Uterus (tissue), 4 donors: ENCODE measurements around the gene FUS. TPM values are rescaled to one million over a fixed set of nuclear protein-coding genes. Genes with fewer than 3 reads are reported as not detected.

Source experiments
- DNase-seq, 2 donors: peaks; one replicate each; pipeline ENCODE4 v3.0.0-alpha.2; 2019 to 2020
- H3K27ac ChIP-seq, 2 donors: fragments of 200-600 bp; sonication (generic); 1 replicate in 1 of 2; 2 replicates in 1 of 2; pipeline ENCODE4 v1.5.1; 2016 to 2018
- H3K27me3 ChIP-seq, 2 donors: fragments of 200-600 bp; sonication (generic); one replicate each; pipeline ENCODE4 v1.5.1; 2018 to 2019; ENCODE audit warnings: control low read depth in 1 of 2
- H3K36me3 ChIP-seq, 2 donors: fragments of 200-600 bp; sonication (generic); one replicate each; pipeline ENCODE4 v1.5.1; 2019; ENCODE audit warnings: control low read depth in 1 of 2
- H3K4me1 ChIP-seq, 2 donors: fragments of 200-600 bp; sonication (generic); one replicate each; pipeline ENCODE4 v1.5.1; 2018 to 2019; ENCODE audit warnings: control low read depth in 1 of 2
- H3K4me3 ChIP-seq, 2 donors: fragments of 200-600 bp; sonication (generic); 1 replicate in 1 of 2; 2 replicates in 1 of 2; pipeline ENCODE4 v1.5.1; 2018 to 2019; ENCODE audit warnings: mild to moderate bottlenecking in 1 of 2
- H3K9me3 ChIP-seq, 2 donors: fragments of 200-600 bp; sonication (generic); one replicate each; pipeline ENCODE4 v1.5.1; 2019; ENCODE audit warnings: control low read depth in 1 of 2
- CTCF ChIP-seq, 4 experiments: fragments of 200-600 bp in 2 of 4; fragments of 450-650 bp in 2 of 4; sonication (generic) in 2 of 4; IDR thresholded peaks; one replicate each; pipeline ENCODE4 v1.5.1; 2016 to 2019; ENCODE audit warnings: antibody characterized with exemption in 4 of 4, mild to moderate bottlenecking in 2 of 4, moderate library complexity in 1 of 4
- POLR2A ChIP-seq, 2 donors: fragments of 450-650 bp; IDR thresholded peaks; one replicate each; pipeline ENCODE4 v1.6.1; 2016; ENCODE audit warnings: antibody characterized with exemption in 2 of 2, mild to moderate bottlenecking in 1 of 2, moderate library complexity in 1 of 2
- intact Hi-C: fragments of 100-400 bp; cut with DNase I; formaldehyde crosslinking; loops from one replicate; pipeline ENCODE4 v1.15.1; 2023; ENCODE audit warnings: low total_unique reads
- total RNA-seq, 4 donors: library from RNA; depleted of rRNA in 3 of 4; stranded (reverse); fragments of >200 nt in 3 of 4; gene quantifications; one replicate each; pipeline versions ENCODE4 v1.1.0 to v1.2.4, GENCODE V29; 2014 to 2023
- donor health status: DM: yes; HTN: yes; CAD: no.

The FUS gene
- total RNA-seq, 4 donors from 2014 or later: 21.5 to 356 (median 109) TPM

GRCh38 chr16:31216422-31217135 is 36.6 kb downstream of the FUS start, which contains the start of gene PYDC1:
Gene PYDC1 (minus strand): TSS chr16:31217135. CDS start chr16:31217028, 107 bp downstream.
- Histone ChIP-seq H3K27ac (no peak within 1 kb of the TSS), H3K27me3 (peaks cover 0 to 12% of the 10 kb centered on the region in 2 donors), H3K36me3 (no peaks in the 10 kb centered on the region), H3K4me3 (no peak within 1 kb of the TSS), H3K9me3 (no peaks in the 10 kb centered on the region), H3K4me1 (peaks cover 0 to 9% of the 10 kb centered on the region in 2 donors)
- intact Hi-C loops: no loop called here
- no peak for DNase-seq
- no peak for TF ChIP-seq CTCF (IDR thresholded peaks at IDR 0.05)
- TF ChIP-seq POLR2A (IDR thresholded peaks at IDR 0.05): no peak

DNA sequence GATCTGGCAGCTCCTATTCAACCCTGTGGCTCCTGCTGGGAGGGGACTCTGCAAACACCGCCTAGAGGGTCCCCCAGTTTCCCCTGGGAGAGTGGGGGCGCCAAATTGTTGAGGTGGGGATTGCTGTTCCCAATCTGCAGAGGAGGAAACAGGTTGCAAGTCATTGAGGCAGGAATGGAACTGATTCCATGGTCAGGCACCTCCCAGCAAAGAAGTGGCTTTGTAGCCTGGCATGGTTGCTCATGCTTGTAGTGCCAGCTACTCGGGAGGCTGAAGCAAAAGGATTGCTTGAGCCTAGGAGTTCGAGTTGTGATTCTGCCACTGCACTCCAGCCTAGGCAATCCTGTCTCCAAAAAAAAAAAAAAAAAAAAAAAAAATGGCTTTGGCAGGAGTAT is 37.2 kb downstream of the FUS start:
- H3K4me3 ChIP-seq: no peak overlapping the region
- no peaks in the 10 kb centered on the region for H3K9me3 ChIP-seq
- no peak overlapping the region for H3K27ac ChIP-seq
- DNase-seq: no peak
- intact Hi-C loops: no loop called here
- no peak for TF ChIP-seq CTCF (IDR thresholded peaks at IDR 0.05)
- TF ChIP-seq POLR2A (IDR thresholded peaks at IDR 0.05): no peak
- peaks cover 0 to 12% of the 10 kb centered on the region in 2 donors for H3K27me3 ChIP-seq
- no peaks in the 10 kb centered on the region for H3K36me3 ChIP-seq
- peaks cover 0 to 9% of the 10 kb centered on the region in 2 donors for H3K4me1 ChIP-seq

- Histone ChIP-seq H3K36me3 (no peaks in the 10 kb centered on the region), H3K9me3 (no peaks in the 10 kb centered on the region), H3K4me3 (no peak overlapping the region), H3K27ac (no peak overlapping the region), H3K27me3 (peaks cover 0 to 12% of the 10 kb centered on the region in 2 donors), H3K4me1 (peaks cover 0 to 9% of the 10 kb centered on the region in 2 donors)
- intact Hi-C loops: no loop called here
- no peak for TF ChIP-seq POLR2A (IDR thresholded peaks at IDR 0.05)
- TF ChIP-seq CTCF (IDR thresholded peaks at IDR 0.05): no peak
- no peak for DNase-seq
Measured at GRCh38 chr16:31219154-31219741, 39.3 kb downstream of the FUS start.

GRCh38 chr16:31221357-31222160 is 41.6 kb downstream of the FUS start:
- Histone ChIP-seq H3K27ac (no peak overlapping the region), H3K4me3 (no peak overlapping the region), H3K27me3 (peaks cover 0 to 12% of the 10 kb centered on the region in 2 donors), H3K4me1 (peaks cover 0 to 6% of the 10 kb centered on the region in 2 donors), H3K36me3 (no peaks in the 10 kb centered on the region), H3K9me3 (no peaks in the 10 kb centered on the region)
- TF ChIP-seq POLR2A (IDR thresholded peaks at IDR 0.05): no peak
- TF ChIP-seq CTCF (IDR thresholded peaks at IDR 0.05): no peak
- intact Hi-C loops: no loop called here
- DNase-seq: no peak
